ENCODE measurements around the gene RGS3. TPM values are rescaled to one million over a fixed set of nuclear protein-coding genes. Genes with fewer than 3 reads are reported as not detected.

RGS3 gene
- polyA plus RNA-seq, 6 donors from 2014 or later = 3.8 to 13.8 (median 5.8) TPM

- H3K36me3 Mint-ChIP-seq = no peaks in the 10 kb centered on the region
- ATAC-seq (ENCODE audit: low read depth in 2 of 2) = no peak
- no peak for DNase-seq
- no peaks in the 10 kb centered on the region for H3K4me1 Mint-ChIP-seq
- no peaks in the 10 kb centered on the region for H3K27me3 Mint-ChIP-seq
- H3K4me3 Mint-ChIP-seq = peak overlapping the region in 1 of 8 donors; percentile 15
- H3K27ac Mint-ChIP-seq = no peak overlapping the region
- H3K9me3 Mint-ChIP-seq = no peaks in the 10 kb centered on the region
Observed at GRCh38 chr9:113536483-113537228, 73.1 kb downstream of the RGS3 start.

GRCh38 chr9:113537229-113537810, 73.8 kb downstream of the RGS3 start:
- ATAC-seq (ENCODE audit: low read depth in 2 of 2) (no peak), DNase-seq (no peak)
- Mint-ChIP-seq H3K27ac (no peak overlapping the region), H3K27me3 (no peaks in the 10 kb centered on the region), H3K4me1 (no peaks in the 10 kb centered on the region), H3K4me3 (no peak overlapping the region), H3K36me3 (no peaks in the 10 kb centered on the region), H3K9me3 (no peaks in the 10 kb centered on the region)

- Mint-ChIP-seq H3K27ac (no peak overlapping the region), H3K36me3 (no peaks in the 10 kb centered on the region), H3K27me3 (no peaks in the 10 kb centered on the region), H3K4me3 (no peak overlapping the region), H3K4me1 (no peaks in the 10 kb centered on the region), H3K9me3 (no peaks in the 10 kb centered on the region)
- ATAC-seq (ENCODE audit: low read depth in 2 of 2) = no peak
- no peak for DNase-seq
Observed at GRCh38 chr9:113538131-113538530, 74.6 kb downstream of the RGS3 start.

- Mint-ChIP-seq H3K36me3 (no peaks in the 10 kb centered on the region), H3K4me1 (no peaks in the 10 kb centered on the region)
Observed at GRCh38 chr9:113538701-113539430, 75.3 kb downstream of the RGS3 start.

GRCh38 chr9:113540466-113540865, 76.9 kb downstream of the RGS3 start:
- Mint-ChIP-seq H3K27me3 (no peaks in the 10 kb centered on the region), H3K4me1 (no peaks in the 10 kb centered on the region), H3K36me3 (no peaks in the 10 kb centered on the region), H3K4me3 (no peak overlapping the region), H3K9me3 (no peaks in the 10 kb centered on the region), H3K27ac (peak overlapping the region in 2 of 6 donors; percentile 43 to 58)
- DNase-seq = no peak
- ATAC-seq (ENCODE audit: low read depth in 2 of 2) = no peak

More at GRCh38 chr9:113538701-113539430, 75.3 kb downstream of the RGS3 start:
- DNase-seq (no peak), ATAC-seq (ENCODE audit: low read depth in 2 of 2) (no peak)
- no peaks in the 10 kb centered on the region for H3K27me3 Mint-ChIP-seq
- no peak overlapping the region for H3K4me3 Mint-ChIP-seq
- no peak overlapping the region for H3K27ac Mint-ChIP-seq
- H3K9me3 Mint-ChIP-seq = no peaks in the 10 kb centered on the region

- no peaks in the 10 kb centered on the region for H3K9me3 Mint-ChIP-seq
- no peaks in the 10 kb centered on the region for H3K27me3 Mint-ChIP-seq
- H3K4me1 Mint-ChIP-seq = no peaks in the 10 kb centered on the region
- no peak for ATAC-seq (ENCODE audit: low read depth in 2 of 2)
- no peak for DNase-seq
- peak overlapping the region in 1 of 6 donors; percentile 73 for H3K27ac Mint-ChIP-seq
- H3K4me3 Mint-ChIP-seq = no peak overlapping the region
- no peaks in the 10 kb centered on the region for H3K36me3 Mint-ChIP-seq
Observed at GRCh38 chr9:113541019-113541900, 77.7 kb downstream of the RGS3 start.

- H3K4me1 Mint-ChIP-seq = no peaks in the 10 kb centered on the region
- ATAC-seq (ENCODE audit: low read depth in 2 of 2) (no peak), DNase-seq (no peak)
- no peak overlapping the region for H3K4me3 Mint-ChIP-seq
- no peaks in the 10 kb centered on the region for H3K27me3 Mint-ChIP-seq
- peak overlapping the region in 2 of 6 donors; percentile 55 to 73 for H3K27ac Mint-ChIP-seq
- no peaks in the 10 kb centered on the region for H3K9me3 Mint-ChIP-seq
- H3K36me3 Mint-ChIP-seq = no peaks in the 10 kb centered on the region
Observed at GRCh38 chr9:113542006-113542405, 78.5 kb downstream of the RGS3 start.

GRCh38 chr9:113542741-113543140, 79.2 kb downstream of the RGS3 start:
- no peaks in the 10 kb centered on the region for H3K36me3 Mint-ChIP-seq
- no peaks in the 10 kb centered on the region for H3K9me3 Mint-ChIP-seq
- H3K4me3 Mint-ChIP-seq = no peak overlapping the region
- ATAC-seq (ENCODE audit: low read depth in 2 of 2) (no peak), DNase-seq (no peak)
- no peaks in the 10 kb centered on the region for H3K4me1 Mint-ChIP-seq
- H3K27me3 Mint-ChIP-seq = no peaks in the 10 kb centered on the region
- H3K27ac Mint-ChIP-seq = no peak overlapping the region

- H3K9me3 Mint-ChIP-seq = no peaks in the 10 kb centered on the region
- peak overlapping the region in 1 of 8 donors; percentile 33 for H3K4me3 Mint-ChIP-seq
- no peaks in the 10 kb centered on the region for H3K36me3 Mint-ChIP-seq
- no peaks in the 10 kb centered on the region for H3K27me3 Mint-ChIP-seq
- H3K27ac Mint-ChIP-seq = no peak overlapping the region
- DNase-seq (no peak), ATAC-seq (ENCODE audit: low read depth in 2 of 2) (no peak)
- peaks cover 5 to 6% (median 5%) of the 10 kb centered on the region in 3 donors for H3K4me1 Mint-ChIP-seq
Observed at GRCh38 chr9:113543296-113543981, 79.9 kb downstream of the RGS3 start.

- Mint-ChIP-seq H3K36me3 (no peaks in the 10 kb centered on the region), H3K4me1 (peaks cover 5 to 10% (median 7%) of the 10 kb centered on the region in 3 donors), H3K27ac (no peak overlapping the region), H3K9me3 (no peaks in the 10 kb centered on the region), H3K4me3 (no peak overlapping the region), H3K27me3 (no peaks in the 10 kb centered on the region)
- ATAC-seq (ENCODE audit: low read depth in 2 of 2) (no peak), DNase-seq (no peak)
Observed at GRCh38 chr9:113543982-113544303, 80.4 kb downstream of the RGS3 start.

- peaks cover 5 to 10% (median 7%) of the 10 kb centered on the region in 3 donors for H3K4me1 Mint-ChIP-seq
- no peak overlapping the region for H3K27ac Mint-ChIP-seq
- H3K36me3 Mint-ChIP-seq = no peaks in the 10 kb centered on the region
Observed at GRCh38 chr9:113545068-113545467, 81.5 kb downstream of the RGS3 start.

GRCh38 chr9:113546566-113546965, 83.0 kb downstream of the RGS3 start:
- DNase-seq (no peak), ATAC-seq (ENCODE audit: low read depth in 2 of 2) (no peak)
- Mint-ChIP-seq H3K9me3 (no peaks in the 10 kb centered on the region), H3K4me3 (no peak overlapping the region), H3K4me1 (peaks cover 5 to 10% (median 7%) of the 10 kb centered on the region in 3 donors), H3K27me3 (no peaks in the 10 kb centered on the region), H3K27ac (no peak overlapping the region), H3K36me3 (no peaks in the 10 kb centered on the region)

More at GRCh38 chr9:113545068-113545467, 81.5 kb downstream of the RGS3 start:
- H3K4me3 Mint-ChIP-seq = no peak overlapping the region
- DNase-seq (no peak), ATAC-seq (ENCODE audit: low read depth in 2 of 2) (no peak)
- H3K27me3 Mint-ChIP-seq = no peaks in the 10 kb centered on the region
- H3K9me3 Mint-ChIP-seq = no peaks in the 10 kb centered on the region

GRCh38 chr9:113547501-113547900, 84.0 kb downstream of the RGS3 start:
- no peak for DNase-seq
- no peak overlapping the region for H3K4me3 Mint-ChIP-seq
- no peak overlapping the region for H3K27ac Mint-ChIP-seq
- no peaks in the 10 kb centered on the region for H3K9me3 Mint-ChIP-seq
- no peaks in the 10 kb centered on the region for H3K27me3 Mint-ChIP-seq
- no peak for ATAC-seq (ENCODE audit: low read depth in 2 of 2)
- no peaks in the 10 kb centered on the region for H3K36me3 Mint-ChIP-seq
- peaks cover 5 to 10% (median 7%) of the 10 kb centered on the region in 3 donors for H3K4me1 Mint-ChIP-seq
